ENCODE results near the gene PRG3. TPM values are rescaled to one million over a fixed set of nuclear protein-coding genes. Genes with fewer than 3 reads are reported as not detected.

The PRG3 gene
- total and polyA plus RNA-seq, 9 of the 15 experiments (the other 6 are each of a cell fraction or from before 2014, with no cell fraction given), result 0.18 to 0.55 (median 0.38) TPM; not detected in 6

- ChIA-PET POLR2A (interaction anchor here (0.8 kb wide), 1 partner anchor 59 kb away, joined by 4 read pairs; no protein-coding TSS in a partner anchor), CTCF (ENCODE audit: low intra/inter-chr PET ratio) (no interaction called here)
- H3K36me3 ChIP-seq (ENCODE audit: control insufficient read depth, insufficient read depth, low read length), result no peaks in the 10 kb centered on the region
- no peak overlapping the region for H3K4me2 ChIP-seq (ENCODE audit: insufficient read depth, low read length)
- no peak overlapping the region for H2AFZ ChIP-seq (ENCODE audit: low read depth, low read length)
- FAIRE-seq, result no peak
- no peak for ATAC-seq
- in situ Hi-C loops (cut with MboI), result no loop called here
- peak overlapping the region in 1 of 2 experiments; percentile 18; a peak in 2 of 4 replicates for H3K9ac ChIP-seq (ENCODE audit: insufficient read depth in 1 of 2, low read depth in 2 of 2, low read length in 2 of 2)
- H3K79me2 ChIP-seq (ENCODE audit: control insufficient read depth, insufficient read depth, low read length), result no peaks in the 10 kb centered on the region
- no peaks in the 10 kb centered on the region for H3K9me3 ChIP-seq (replicated peaks; ENCODE audit: control insufficient read depth, insufficient read depth, low read depth, low read length)
- 42% methylated on average over 9 of the region's 9 CpGs for WGBS (ENCODE audit: insufficient coverage, low coverage, missing lambda C conversion rate)
- H3K27ac ChIP-seq (ENCODE audit: extremely low read depth, low read depth, low read length), result no peak overlapping the region
- no TSS peak for BruUV-seq (replicated peaks)
- H3K4me3 ChIP-seq, result no peak overlapping the region
- H4K20me1 ChIP-seq (replicated peaks; ENCODE audit: control insufficient read depth, insufficient read depth, low read length), result no peaks in the 10 kb centered on the region
- TF ChIP-seq MECOM (CRISPR knock-in tag; IDR thresholded peaks at IDR 0.05) (no peak), EGR1 (conservative IDR thresholded peaks at IDR 0.05) (0 out of 2 replicates have a peak, but pooled peaks have one; percentile 16), SMARCA5 (IDR thresholded peaks at IDR 0.05) (no peak), SPI1 (IDR thresholded peaks at IDR 0.05; ENCODE audit: borderline replicate concordance, low read depth, low read length) (no peak), RBM34 (IDR thresholded peaks at IDR 0.05; ENCODE audit: borderline replicate concordance, insufficient read depth, low read length) (no peak), HOMEZ (CRISPR knock-in tag; IDR thresholded peaks at IDR 0.05) (no peak), ZNF347 (CRISPR knock-in tag; IDR thresholded peaks at IDR 0.05; ENCODE audit: low read depth) (no peak), YY1 (IDR thresholded peaks at IDR 0.05; ENCODE audit: borderline replicate concordance in 1 of 3, control insufficient read depth in 1 of 3, extremely low read depth in 1 of 3, insufficient read depth in 3 of 3, insufficient read length in 1 of 3, insufficient replicate concordance in 2 of 3, low read depth in 1 of 3, low read length in 2 of 3) (no peak)
- TF ChIP-seq, protein P1, sequence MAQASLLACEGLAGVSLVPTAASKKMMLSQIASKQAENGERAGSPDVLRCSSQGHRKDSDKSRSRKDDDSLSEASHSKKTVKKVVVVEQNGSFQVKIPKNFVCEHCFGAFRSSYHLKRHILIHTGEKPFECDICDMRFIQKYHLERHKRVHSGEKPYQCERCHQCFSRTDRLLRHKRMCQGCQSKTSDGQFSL (CRISPR knock-in tag; IDR thresholded peaks at IDR 0.05), result no peak
- TF ChIP-seq, protein P1 (tag; IDR thresholded peaks at IDR 0.05), result no peak
- intact Hi-C loops (cut with micrococcal nuclease), result no loop called here
- H3K4me1 ChIP-seq (replicated peaks in 1 of 2; ENCODE audit: control insufficient read depth in 2 of 2, insufficient read depth in 2 of 2, low read length in 2 of 2), result peaks cover 10 to 18% of the 10 kb centered on the region in 2 experiments; a peak in 4 of 5 replicates
- DNase-seq (ENCODE audit: extremely low read depth in 1 of 4, low spot score in 3 of 4), result no peak
- H3K27me3 ChIP-seq (ENCODE audit: control insufficient read depth in 2 of 2, insufficient read depth in 2 of 2, low read length in 2 of 2), result no peaks in the 10 kb centered on the region
- H3K9me1 ChIP-seq (ENCODE audit: control insufficient read depth, insufficient read depth, low read length), result no peaks in the 10 kb centered on the region
Measured at GRCh38 chr11:57364851-57365660, 15.9 kb downstream of the PRG3 start.

Measured in K562 (cell line).